Measurements from ENCODE around the gene H2AZ1.

Gene H2AZ1

GRCh38 chr4:99918656-99919055 lies 31.4 kb downstream of the H2AZ1 start:
- Histone ChIP-seq H4K20me1 (ENCODE audit: insufficient read depth, low read length) (no peaks in the 10 kb centered on the region), H3K27me3 (replicated peaks; ENCODE audit: insufficient read depth, low read length) (no peaks in the 10 kb centered on the region), H3K27ac (ENCODE audit: low read length) (no peak overlapping the region), H3K4me3 (ENCODE audit: low read length) (no peak overlapping the region), H3K9me3 (replicated peaks; ENCODE audit: insufficient read depth, low read length) (no peaks in the 10 kb centered on the region), H3K9me2 (replicated peaks; ENCODE audit: insufficient read depth, low read length) (no peaks in the 10 kb centered on the region), H3K9ac (ENCODE audit: low read length) (no peak overlapping the region), H2AFZ (ENCODE audit: low read length) (no peak overlapping the region), H3K79me2 (ENCODE audit: low read length) (0 out of 2 replicates have a peak, but pooled peaks cover 3% of the 10 kb centered on the region), H3K4me1 (ENCODE audit: low read length) (no peaks in the 10 kb centered on the region), H3K36me3 (replicated peaks; ENCODE audit: insufficient read depth, low read length) (peaks cover 2% of the 10 kb centered on the region; the same call in 1 of the 2 replicates), H3K4me2 (ENCODE audit: low read depth, low read length) (no peak overlapping the region), H3F3A (ENCODE audit: insufficient read depth, low read length) (no peaks in the 10 kb centered on the region)
- TF ChIP-seq CTCF (IDR thresholded peaks at IDR 0.05; ENCODE audit: low read length) (no peak), EZH2 (optimal IDR thresholded peaks at IDR 0.05; ENCODE audit: low read depth, low read length) (no peak), EZH2phosphoT487 (IDR thresholded peaks at IDR 0.05; ENCODE audit: low read length) (no peak)
- DNase-seq = no peak

DNA sequence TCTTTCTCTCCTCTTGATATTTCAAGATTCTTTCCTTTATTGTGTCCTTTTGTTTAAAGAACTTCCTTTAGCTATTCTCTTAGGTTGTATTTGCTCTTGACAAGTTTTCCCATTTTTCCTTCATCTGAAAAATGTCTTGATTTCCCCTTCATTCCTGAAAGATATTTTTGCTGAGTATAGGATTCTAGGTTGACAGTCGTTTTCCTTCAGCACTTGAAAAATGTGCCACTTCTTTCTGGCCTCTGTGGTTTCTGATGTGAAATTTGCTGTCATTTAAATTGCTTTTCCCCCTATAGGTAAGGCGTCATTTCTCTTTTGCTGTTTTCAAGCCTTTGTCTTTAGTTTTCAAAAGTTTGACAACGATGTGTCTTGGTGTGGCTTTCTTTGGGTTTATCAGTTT lies 32.5 kb downstream of the H2AZ1 start:
- H4K20me1 ChIP-seq (ENCODE audit: insufficient read depth, low read length) = no peaks in the 10 kb centered on the region
- H3K9me3 ChIP-seq (replicated peaks; ENCODE audit: insufficient read depth, low read length) = no peaks in the 10 kb centered on the region
- H2AFZ ChIP-seq (ENCODE audit: low read length) = no peak overlapping the region
- TF ChIP-seq EZH2phosphoT487 (IDR thresholded peaks at IDR 0.05; ENCODE audit: low read length) (no peak), EZH2 (optimal IDR thresholded peaks at IDR 0.05; ENCODE audit: low read depth, low read length) (no peak), CTCF (IDR thresholded peaks at IDR 0.05; ENCODE audit: low read length) (no peak)
- no peak overlapping the region for H3K4me3 ChIP-seq (ENCODE audit: low read length)
- H3K79me2 ChIP-seq (ENCODE audit: low read length) = 0 out of 2 replicates have a peak, but pooled peaks cover 3% of the 10 kb centered on the region
- no peak overlapping the region for H3K9ac ChIP-seq (ENCODE audit: low read length)
- H3K4me2 ChIP-seq (ENCODE audit: low read depth, low read length) = no peak overlapping the region
- H3F3A ChIP-seq (ENCODE audit: insufficient read depth, low read length) = no peaks in the 10 kb centered on the region
- H3K36me3 ChIP-seq (replicated peaks; ENCODE audit: insufficient read depth, low read length) = 0 out of 2 replicates have a peak, but pooled peaks cover 2% of the 10 kb centered on the region
- no peak overlapping the region for H3K27ac ChIP-seq (ENCODE audit: low read length)
- H3K4me1 ChIP-seq (ENCODE audit: low read length) = no peaks in the 10 kb centered on the region
- H3K27me3 ChIP-seq (replicated peaks; ENCODE audit: insufficient read depth, low read length) = no peaks in the 10 kb centered on the region
- no peaks in the 10 kb centered on the region for H3K9me2 ChIP-seq (replicated peaks; ENCODE audit: insufficient read depth, low read length)
- DNase-seq = no peak

GRCh38 chr4:99915449-99915848 lies 34.6 kb downstream of the H2AZ1 start:
- Histone ChIP-seq H4K20me1 (ENCODE audit: insufficient read depth, low read length) (no peaks in the 10 kb centered on the region), H3K79me2 (ENCODE audit: low read length) (0 out of 2 replicates have a peak, but pooled peaks cover 3% of the 10 kb centered on the region)
- no peak for TF ChIP-seq CTCF (IDR thresholded peaks at IDR 0.05; ENCODE audit: low read length)
- TF ChIP-seq EZH2phosphoT487 (IDR thresholded peaks at IDR 0.05; ENCODE audit: low read length) = no peak
- no peak for TF ChIP-seq EZH2 (optimal IDR thresholded peaks at IDR 0.05; ENCODE audit: low read depth, low read length)

More at GRCh38 chr4:99915449-99915848, 34.6 kb downstream of the H2AZ1 start:
- Histone ChIP-seq H3F3A (ENCODE audit: insufficient read depth, low read length) (no peaks in the 10 kb centered on the region), H3K27ac (ENCODE audit: low read length) (no peak overlapping the region), H3K4me1 (ENCODE audit: low read length) (no peaks in the 10 kb centered on the region), H3K9me3 (replicated peaks; ENCODE audit: insufficient read depth, low read length) (no peaks in the 10 kb centered on the region), H3K36me3 (replicated peaks; ENCODE audit: insufficient read depth, low read length) (0 out of 2 replicates have a peak, but pooled peaks cover 2% of the 10 kb centered on the region), H3K4me2 (ENCODE audit: low read depth, low read length) (no peak overlapping the region), H2AFZ (ENCODE audit: low read length) (no peak overlapping the region), H3K9me2 (replicated peaks; ENCODE audit: insufficient read depth, low read length) (no peaks in the 10 kb centered on the region), H3K9ac (ENCODE audit: low read length) (no peak overlapping the region), H3K4me3 (ENCODE audit: low read length) (no peak overlapping the region), H3K27me3 (replicated peaks; ENCODE audit: insufficient read depth, low read length) (no peaks in the 10 kb centered on the region)
- no peak for DNase-seq

Measured in MM.1S (cell line).